Fibroblast of lung (primary cell): ENCODE measurements around the gene COMMD3.

ENCODE experiments used
- CTCF ChIP-seq, 2 donors: IDR thresholded peaks in 1 of 2; conservative IDR thresholded peaks in 1 of 2; 1 replicate in 1 of 2; 2 replicates in 1 of 2; pipeline ENCODE4 v1.5.1; 2011 to 2012; ENCODE audit warnings: low read length in 2 of 2, control low read depth in 1 of 2, inconsistent platforms in 1 of 2, low read depth in 1 of 2, mild to moderate bottlenecking in 1 of 2
- EZH2 ChIP-seq: IDR thresholded peaks from 2 replicates; pipeline ENCODE4 v1.5.1; 2012; ENCODE audit warnings: low read length, control low read depth, mild to moderate bottlenecking; ENCODE audit errors: missing control alignments

- no peak for TF ChIP-seq CTCF (conservative IDR thresholded peaks at IDR 0.05 in 1 of 2, IDR thresholded peaks at IDR 0.05 in 1 of 2; ENCODE audit: low read depth in 1 of 2, low read length in 2 of 2)
- TF ChIP-seq EZH2, result no peak
Observed at GRCh38 chr10:22322641-22323160, 6.5 kb downstream of the COMMD3 start.
